IPS-15b (cell line): ENCODE results near the gene KLHL3.

Experiments used
- H3K27me3 ChIP-seq: one replicate; pipeline ENCODE4 v1.6.1; 2013; ENCODE audit warnings: low read length; ENCODE audit not compliant: control insufficient read depth, insufficient read depth
- H3K36me3 ChIP-seq: one replicate; pipeline ENCODE4 v1.6.1; 2013; ENCODE audit warnings: low read length; ENCODE audit not compliant: control insufficient read depth, insufficient read depth
- H3K4me1 ChIP-seq: one replicate; pipeline ENCODE4 v1.6.1; 2013; ENCODE audit warnings: mild to moderate bottlenecking, low read length; ENCODE audit not compliant: control insufficient read depth, insufficient read depth
- H3K4me3 ChIP-seq: one replicate; pipeline ENCODE4 v1.5.1; 2013; ENCODE audit warnings: low read depth, low read length
- H3K9ac ChIP-seq: one replicate; pipeline ENCODE4 v1.6.1; 2013; ENCODE audit warnings: low read depth, mild to moderate bottlenecking, low read length
- H3K9me3 ChIP-seq: one replicate; pipeline ENCODE4 v1.6.1; 2013; ENCODE audit warnings: mild to moderate bottlenecking, low read length; ENCODE audit not compliant: control insufficient read depth, insufficient read depth

Gene KLHL3

GRCh38 chr5:137611011-137611580, 124.8 kb downstream of the KLHL3 start:
- Histone ChIP-seq H3K36me3 (no peaks in the 10 kb centered on the region), H3K4me3 (no peak overlapping the region), H3K4me1 (no peaks in the 10 kb centered on the region), H3K27me3 (no peaks in the 10 kb centered on the region), H3K9me3 (no peaks in the 10 kb centered on the region), H3K9ac (no peak overlapping the region)

GRCh38 chr5:137610598-137610997, 125.3 kb downstream of the KLHL3 start:
- Histone ChIP-seq H3K27me3 (no peaks in the 10 kb centered on the region), H3K4me3 (no peak overlapping the region), H3K36me3 (no peaks in the 10 kb centered on the region), H3K4me1 (no peaks in the 10 kb centered on the region), H3K9me3 (no peaks in the 10 kb centered on the region), H3K9ac (no peak overlapping the region)

- Histone ChIP-seq H3K9me3 (no peaks in the 10 kb centered on the region), H3K4me3 (no peak overlapping the region), H3K27me3 (no peaks in the 10 kb centered on the region), H3K9ac (no peak overlapping the region), H3K36me3 (no peaks in the 10 kb centered on the region), H3K4me1 (no peaks in the 10 kb centered on the region)
Measured at GRCh38 chr5:137609127-137609526, 126.8 kb downstream of the KLHL3 start.

- H3K36me3 ChIP-seq: no peaks in the 10 kb centered on the region
- no peaks in the 10 kb centered on the region for H3K4me1 ChIP-seq
- no peaks in the 10 kb centered on the region for H3K27me3 ChIP-seq
- no peak overlapping the region for H3K4me3 ChIP-seq
- H3K9ac ChIP-seq: no peak overlapping the region
- no peaks in the 10 kb centered on the region for H3K9me3 ChIP-seq
Measured at GRCh38 chr5:137607771-137608170, 128.1 kb downstream of the KLHL3 start.

GRCh38 chr5:137606401-137606800, 129.5 kb downstream of the KLHL3 start:
- no peak overlapping the region for H3K9ac ChIP-seq
- no peaks in the 10 kb centered on the region for H3K36me3 ChIP-seq
- H3K4me3 ChIP-seq: no peak overlapping the region
- no peaks in the 10 kb centered on the region for H3K27me3 ChIP-seq
- no peaks in the 10 kb centered on the region for H3K9me3 ChIP-seq
- no peaks in the 10 kb centered on the region for H3K4me1 ChIP-seq

GRCh38 chr5:137605411-137605810, 130.5 kb downstream of the KLHL3 start:
- no peaks in the 10 kb centered on the region for H3K4me1 ChIP-seq
- no peaks in the 10 kb centered on the region for H3K36me3 ChIP-seq
- no peak overlapping the region for H3K9ac ChIP-seq
- H3K4me3 ChIP-seq: no peak overlapping the region
- no peaks in the 10 kb centered on the region for H3K9me3 ChIP-seq
- H3K27me3 ChIP-seq: no peaks in the 10 kb centered on the region

DNA sequence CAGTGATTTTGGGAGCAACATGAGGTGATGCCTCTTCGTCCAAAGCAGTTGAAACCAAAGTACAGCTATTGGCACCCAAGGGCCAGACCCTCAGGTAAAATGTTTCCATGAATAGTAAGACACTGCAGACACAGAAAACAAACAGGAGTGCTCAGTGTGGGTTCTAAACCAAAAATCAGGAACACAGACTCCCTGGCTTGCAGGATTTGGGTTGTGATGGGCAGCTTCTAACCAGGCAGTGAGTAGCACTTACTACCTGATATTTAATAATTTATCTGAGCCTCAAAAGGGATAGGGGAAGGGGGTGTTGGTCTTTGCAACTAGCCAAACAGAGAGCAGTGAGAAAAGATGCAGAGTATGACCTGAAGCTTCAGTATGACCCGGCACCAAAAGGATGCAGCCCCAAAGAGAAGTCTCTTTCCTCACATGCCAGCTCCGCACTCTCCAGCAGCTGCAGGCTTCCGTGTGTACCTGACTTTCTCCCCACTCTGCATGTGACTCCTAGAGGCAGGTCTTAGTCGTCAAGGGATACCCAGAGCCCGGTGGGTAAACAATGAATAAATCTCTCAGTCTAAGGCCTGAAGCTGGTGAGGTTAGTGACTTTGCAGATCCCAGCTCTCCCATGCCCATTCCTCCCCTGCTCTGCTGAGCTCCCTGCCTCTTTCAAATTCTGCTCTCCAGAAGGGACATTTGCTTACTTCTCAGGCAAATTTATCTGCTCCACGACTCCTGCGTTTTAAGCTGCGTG, 131.4 kb downstream of the KLHL3 start:
- Histone ChIP-seq H3K4me3 (no peak overlapping the region), H3K4me1 (no peaks in the 10 kb centered on the region), H3K36me3 (no peaks in the 10 kb centered on the region), H3K9ac (no peak overlapping the region), H3K9me3 (no peaks in the 10 kb centered on the region), H3K27me3 (no peaks in the 10 kb centered on the region)

DNA sequence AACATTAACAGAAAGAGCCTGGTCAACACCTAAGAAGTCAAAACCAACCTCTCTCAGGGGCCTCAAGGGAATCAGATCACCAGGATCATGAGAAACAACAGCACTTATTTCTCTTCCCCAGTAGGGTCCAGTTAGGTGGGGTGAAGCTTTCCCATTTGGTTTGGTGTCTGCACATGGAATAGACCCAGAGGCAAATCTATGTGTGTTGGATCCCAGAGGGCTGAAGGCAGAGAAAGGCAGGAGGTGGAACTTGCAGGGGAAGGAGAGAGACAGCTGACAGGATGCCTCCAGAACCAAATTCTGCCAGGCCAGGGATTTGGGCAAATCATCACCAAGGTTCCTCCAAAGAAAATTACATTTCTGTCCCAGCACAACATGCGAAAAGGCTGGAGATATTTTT, 132.0 kb downstream of the KLHL3 start:
- no peaks in the 10 kb centered on the region for H3K9me3 ChIP-seq
- H3K4me1 ChIP-seq: no peaks in the 10 kb centered on the region
- H3K36me3 ChIP-seq: no peaks in the 10 kb centered on the region
- H3K27me3 ChIP-seq: no peaks in the 10 kb centered on the region
- no peak overlapping the region for H3K9ac ChIP-seq
- H3K4me3 ChIP-seq: no peak overlapping the region

DNA sequence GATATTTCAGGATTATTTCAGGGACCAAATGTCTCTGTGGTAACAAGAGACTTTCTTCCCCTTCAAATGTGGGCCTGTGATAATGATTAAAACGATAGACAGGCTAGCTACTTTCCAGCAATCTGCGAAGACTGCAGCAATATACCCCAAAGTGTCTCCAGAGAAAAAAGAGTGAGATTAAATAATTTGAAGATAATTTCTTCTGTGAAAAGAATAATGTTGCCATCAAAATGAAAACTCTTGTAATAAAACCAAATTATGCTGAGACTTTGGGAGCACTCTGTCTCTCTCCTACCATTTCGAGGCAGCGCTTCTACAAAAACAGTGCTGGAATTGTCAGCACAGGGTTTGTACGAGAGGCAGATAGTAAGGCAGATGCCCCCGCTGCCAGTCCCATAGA, 132.5 kb downstream of the KLHL3 start:
- Histone ChIP-seq H3K4me1 (no peaks in the 10 kb centered on the region), H3K9ac (no peak overlapping the region), H3K36me3 (no peaks in the 10 kb centered on the region), H3K9me3 (no peaks in the 10 kb centered on the region), H3K27me3 (no peaks in the 10 kb centered on the region), H3K4me3 (no peak overlapping the region)

DNA sequence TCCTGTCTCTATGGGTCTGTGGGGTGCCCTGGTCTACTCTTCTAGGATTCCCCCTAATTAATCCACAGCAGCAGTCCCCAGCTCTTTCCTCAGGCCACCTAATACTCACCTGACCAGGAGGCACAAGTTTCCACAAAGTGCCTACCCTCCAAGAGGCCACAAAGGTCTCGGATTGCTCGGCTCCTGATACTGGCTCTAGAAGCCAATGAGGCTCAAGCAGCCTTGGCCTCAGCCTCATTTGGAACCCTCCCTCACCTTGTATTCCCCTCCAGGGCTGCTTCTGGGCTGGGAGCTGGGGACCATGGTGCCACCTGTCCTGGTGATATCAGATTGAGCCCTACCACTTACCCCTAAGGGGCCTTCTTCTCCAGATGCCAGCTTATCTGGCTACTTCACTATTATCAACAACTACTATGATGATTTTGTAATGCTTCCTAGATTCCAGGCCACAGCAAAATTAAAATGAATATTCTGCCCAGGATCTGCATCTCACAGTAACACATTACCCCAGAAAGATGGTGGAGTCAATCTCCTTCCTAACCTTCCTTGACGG, 133.1 kb downstream of the KLHL3 start:
- no peaks in the 10 kb centered on the region for H3K4me1 ChIP-seq

DNA sequence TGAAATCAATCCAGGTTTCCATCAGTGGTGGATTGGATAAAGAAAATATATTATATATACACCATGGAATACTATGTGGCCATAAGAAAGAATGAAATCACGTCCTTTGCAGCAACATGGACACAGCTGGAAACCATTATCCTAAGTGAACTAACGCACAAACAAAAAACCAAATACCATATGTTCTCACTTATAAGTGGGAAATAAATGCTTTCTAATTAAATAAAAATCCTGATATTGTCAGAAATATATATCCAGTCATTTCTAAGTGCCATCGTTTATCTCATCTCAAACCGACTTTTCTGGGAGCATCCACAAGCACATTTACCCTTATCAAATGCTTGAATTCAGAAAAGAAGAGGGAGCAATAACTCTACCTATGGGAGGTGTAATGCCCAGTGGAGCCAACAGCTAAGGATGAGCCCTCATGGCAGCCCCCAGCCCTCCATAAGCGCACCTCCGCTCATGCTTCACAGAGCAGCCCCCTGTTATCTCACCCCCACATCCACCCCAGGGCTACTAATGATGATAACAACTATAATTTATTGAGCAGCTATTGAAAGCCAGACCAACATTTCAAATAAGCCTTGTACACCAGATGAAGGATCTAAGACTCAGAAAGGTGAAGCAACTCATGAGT, 135.0 kb downstream of the KLHL3 start:
- Histone ChIP-seq H3K27me3 (no peaks in the 10 kb centered on the region), H3K4me1 (no peaks in the 10 kb centered on the region), H3K36me3 (no peaks in the 10 kb centered on the region), H3K9ac (no peak overlapping the region), H3K4me3 (no peak overlapping the region), H3K9me3 (no peaks in the 10 kb centered on the region)

More for the DNA sequence above, 133.1 kb downstream of the KLHL3 start:
- Histone ChIP-seq H3K9ac (no peak overlapping the region), H3K36me3 (no peaks in the 10 kb centered on the region), H3K27me3 (no peaks in the 10 kb centered on the region), H3K4me3 (no peak overlapping the region), H3K9me3 (no peaks in the 10 kb centered on the region)

DNA sequence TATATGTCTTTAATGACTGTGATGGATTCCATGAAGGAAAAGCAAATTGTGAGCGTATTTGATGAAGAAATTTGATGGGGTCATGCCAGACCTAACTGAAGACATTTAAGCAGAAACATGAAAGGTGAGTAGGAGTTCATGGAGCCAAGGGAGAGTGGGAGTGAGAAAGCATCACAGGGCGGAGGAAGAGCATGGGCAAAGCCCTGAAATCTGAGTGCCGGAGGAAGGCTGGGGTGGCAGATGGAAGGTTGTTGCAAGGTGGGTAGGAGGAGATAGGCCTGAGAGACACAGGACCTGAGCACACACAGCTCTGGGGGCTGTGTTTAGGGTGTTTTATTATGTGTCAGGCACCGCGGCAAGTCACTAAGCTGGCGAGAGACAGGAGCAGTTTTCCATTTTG, 136.4 kb downstream of the KLHL3 start:
- Histone ChIP-seq H3K9me3 (no peaks in the 10 kb centered on the region), H3K27me3 (no peaks in the 10 kb centered on the region), H3K9ac (no peak overlapping the region), H3K4me1 (no peaks in the 10 kb centered on the region), H3K36me3 (no peaks in the 10 kb centered on the region), H3K4me3 (no peak overlapping the region)
